SKM-1 treated with dmso at 0.1 percent for 144 hours (cell line): ENCODE results near the gene CDS2.
"Not testable (repeated sequence)": the region's sequence is repeated elsewhere in the genome, so short reads cannot be mapped to it uniquely, and the experiment has no call there.

Experiments used
- DNase-seq: peaks from one replicate; lab custom pipeline; 2025; ENCODE audit not compliant: unreplicated experiment; lab: John Stamatoyannopoulos, UW

The CDS2 gene

GRCh38 chr20:5126512-5127203 is at the start of gene CDS2:
Gene CDS2 (plus strand): TSS chr20:5127008. CDS start chr20:5127093, 85 bp downstream.
- peak; percentile 97 for DNase-seq

- no peak for DNase-seq
Measured at GRCh38 chr20:5077761-5078387, 48.9 kb upstream of the CDS2 start.

- peak; percentile 82 for DNase-seq
Measured at GRCh38 chr20:5078399-5078958, 48.3 kb upstream of the CDS2 start.

- peak; percentile 79 for DNase-seq
Measured at GRCh38 chr20:5080384-5080877, 46.4 kb upstream of the CDS2 start.

- peak; percentile 32 for DNase-seq
Measured at GRCh38 chr20:5085380-5085779, 41.4 kb upstream of the CDS2 start.

GRCh38 chr20:5088688-5089087 is 38.1 kb upstream of the CDS2 start:
- no peak for DNase-seq

- DNase-seq: peak; percentile 63
Measured at GRCh38 chr20:5090191-5090590, 36.6 kb upstream of the CDS2 start.

- DNase-seq: no peak
Measured at GRCh38 chr20:5091902-5092301, 34.9 kb upstream of the CDS2 start.

GRCh38 chr20:5092765-5093339 is 34.0 kb upstream of the CDS2 start:
- no peak for DNase-seq

- no peak for DNase-seq
Measured at GRCh38 chr20:5095454-5095853, 31.4 kb upstream of the CDS2 start.

GRCh38 chr20:5095931-5096330 is 30.9 kb upstream of the CDS2 start:
- DNase-seq: no peak

GRCh38 chr20:5096463-5096862 is 30.3 kb upstream of the CDS2 start:
- DNase-seq: no peak

- DNase-seq: not testable (repeated sequence)
Measured at GRCh38 chr20:5099009-5099408, 27.8 kb upstream of the CDS2 start.

GRCh38 chr20:5099909-5100308 is 26.9 kb upstream of the CDS2 start:
- not testable (repeated sequence) for DNase-seq

GRCh38 chr20:5100684-5101347 is 26.0 kb upstream of the CDS2 start:
- DNase-seq: peak; percentile 22

GRCh38 chr20:5104479-5104878 is 22.3 kb upstream of the CDS2 start:
- no peak for DNase-seq

GRCh38 chr20:5109276-5109675 is 17.5 kb upstream of the CDS2 start:
- DNase-seq: no peak

GRCh38 chr20:5113615-5113986 is 13.2 kb upstream of the CDS2 start:
- DNase-seq: no peak

GRCh38 chr20:5114403-5114802 is 12.4 kb upstream of the CDS2 start:
- DNase-seq: no peak

GRCh38 chr20:5116875-5117274 is 9.9 kb upstream of the CDS2 start:
- DNase-seq: no peak
